GM21723 (cell line): Measurements from ENCODE around the gene RGL1.
A peak's percentile ranks its signal among the peaks of the same experiment; 100 is the strongest.

Experiments
- ATAC-seq: cut with Tn5 transposase; IDR thresholded peaks from one replicate; pipeline ENCODE4 v1.9.1; 2021; ENCODE audit warnings: mild to moderate bottlenecking, moderate library complexity; ENCODE audit not compliant: unreplicated experiment

Gene RGL1

DNA sequence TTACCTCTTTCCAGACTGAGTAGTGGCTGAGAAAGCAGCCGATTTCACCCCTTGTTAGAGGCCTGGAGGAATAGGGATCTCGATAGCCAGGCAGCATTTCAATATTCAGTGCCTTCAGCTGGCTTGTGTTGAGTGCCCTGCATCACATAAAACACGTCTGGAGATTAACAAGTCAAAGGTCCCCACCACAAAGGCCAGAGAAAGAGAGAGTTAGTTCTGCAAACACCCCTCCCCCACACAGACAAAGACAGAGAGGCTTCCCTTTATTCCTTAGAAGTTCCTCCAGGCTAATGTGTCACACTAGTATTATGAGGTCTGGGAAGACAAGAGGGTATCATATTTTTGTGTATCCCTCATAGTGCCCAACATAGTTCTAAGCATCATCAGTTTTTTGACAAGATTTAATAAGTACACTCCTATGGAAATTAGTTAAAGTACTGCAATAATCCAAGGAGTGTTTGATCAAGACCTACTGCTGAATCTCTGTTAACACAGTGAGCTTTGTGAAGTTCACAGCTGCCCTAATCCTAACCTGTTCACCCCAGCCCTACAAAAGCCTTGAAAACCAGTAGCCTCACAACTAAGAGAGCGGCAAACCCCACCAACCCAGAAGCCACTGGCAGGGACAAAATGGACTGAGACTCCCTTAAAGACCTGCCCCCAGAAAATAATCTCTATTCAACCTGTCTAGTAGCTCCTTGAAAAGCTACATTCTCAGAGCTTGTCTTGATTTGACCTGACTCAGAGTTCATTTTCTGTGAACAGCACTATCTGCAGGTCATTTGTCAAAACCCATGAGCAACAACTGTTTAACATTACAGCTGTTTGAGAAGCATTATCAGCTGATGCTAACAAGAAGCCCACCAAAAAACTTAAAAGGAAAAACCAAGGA, 140.8 kb downstream of the RGL1 start:
- ATAC-seq = no peak

DNA sequence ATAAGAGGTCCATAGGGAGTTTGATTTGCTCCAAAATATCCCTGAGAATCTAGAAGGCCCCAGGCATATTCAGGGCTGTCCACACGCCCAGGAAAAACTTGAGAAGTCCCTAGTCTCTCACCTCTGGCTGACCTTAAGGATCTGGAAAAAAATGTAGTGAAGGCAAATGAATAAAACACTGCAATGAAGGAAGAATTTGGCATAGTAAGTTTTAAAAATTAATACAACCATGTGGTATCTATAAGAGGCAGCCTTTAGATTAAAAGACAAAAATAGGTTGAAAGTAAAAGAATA, 141.3 kb downstream of the RGL1 start:
- ATAC-seq = no peak

DNA sequence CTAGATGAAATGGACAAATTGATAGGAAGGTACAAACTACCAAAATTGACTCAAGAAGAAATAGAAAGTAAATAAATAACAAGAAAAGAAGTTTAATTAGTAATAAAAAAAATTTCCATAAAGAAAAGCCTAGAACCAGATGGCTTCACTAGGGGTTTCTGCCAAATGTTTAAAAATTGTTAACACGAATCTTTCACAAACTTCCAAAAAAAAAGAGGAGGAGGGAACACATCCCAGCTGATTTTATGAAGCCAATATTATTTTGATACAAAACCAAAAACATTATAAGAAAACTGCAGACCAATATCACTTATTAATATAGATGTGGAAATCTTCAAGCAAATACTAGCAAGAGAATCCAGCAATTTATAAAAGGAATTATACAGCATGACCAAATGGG, 143.1 kb downstream of the RGL1 start:
- ATAC-seq = no peak

DNA sequence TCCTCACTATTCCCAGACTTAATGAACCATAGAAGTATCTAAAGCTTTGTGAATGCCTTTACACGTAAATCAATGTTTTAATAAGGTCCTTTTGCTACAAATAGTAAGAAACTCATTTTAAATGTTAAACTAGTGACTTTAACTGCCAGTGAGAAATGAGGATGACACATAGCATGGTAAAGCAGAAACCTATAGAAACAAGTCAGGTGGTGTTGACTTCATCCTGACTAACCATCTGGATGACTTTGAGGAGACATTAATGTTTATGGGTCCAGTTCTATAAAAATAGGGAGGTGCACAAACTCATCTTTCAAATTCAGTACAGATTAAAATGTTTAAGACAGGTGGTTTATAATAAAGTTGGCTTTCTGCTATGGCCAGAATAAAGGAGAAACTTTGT, 147.2 kb downstream of the RGL1 start:
- no peak for ATAC-seq

DNA sequence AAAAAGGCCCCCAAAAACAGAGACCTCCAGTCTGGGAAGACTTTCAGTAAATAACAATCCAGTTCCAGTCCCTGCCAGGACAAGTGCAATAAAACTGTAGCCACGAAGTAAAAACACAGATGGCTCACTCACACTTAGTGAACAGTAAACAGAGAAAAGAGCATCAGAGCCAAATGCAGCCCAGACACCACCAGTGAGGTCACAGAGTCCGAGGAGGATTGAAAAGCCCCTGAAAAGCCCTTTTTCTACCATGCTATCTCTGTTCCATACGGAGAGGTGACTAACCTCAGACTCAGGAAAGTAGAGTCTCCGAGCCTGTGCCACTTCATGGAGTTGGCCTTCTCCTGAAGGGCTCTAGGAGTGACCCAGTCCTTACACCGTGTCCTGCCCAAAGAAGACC, 148.1 kb downstream of the RGL1 start:
- no peak for ATAC-seq

DNA sequence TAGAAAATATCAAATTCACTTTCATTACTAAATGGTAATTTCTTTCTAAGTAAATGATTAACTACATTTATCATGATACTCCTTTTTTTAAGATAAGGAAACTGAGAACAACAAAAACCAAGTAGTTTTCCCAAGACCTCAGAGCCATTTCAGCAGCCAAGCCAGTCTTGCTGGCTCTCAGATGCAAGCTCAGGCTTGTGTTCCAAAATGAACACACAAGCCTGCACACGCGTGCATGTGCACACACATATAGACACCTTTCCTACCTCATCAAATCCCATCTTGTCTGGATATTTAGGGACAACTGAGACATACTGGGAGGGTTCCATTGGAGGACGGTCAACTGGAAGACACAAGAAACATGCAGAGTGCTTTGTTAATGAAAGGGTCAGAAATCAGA, 149.6 kb downstream of the RGL1 start:
- no peak for ATAC-seq

DNA sequence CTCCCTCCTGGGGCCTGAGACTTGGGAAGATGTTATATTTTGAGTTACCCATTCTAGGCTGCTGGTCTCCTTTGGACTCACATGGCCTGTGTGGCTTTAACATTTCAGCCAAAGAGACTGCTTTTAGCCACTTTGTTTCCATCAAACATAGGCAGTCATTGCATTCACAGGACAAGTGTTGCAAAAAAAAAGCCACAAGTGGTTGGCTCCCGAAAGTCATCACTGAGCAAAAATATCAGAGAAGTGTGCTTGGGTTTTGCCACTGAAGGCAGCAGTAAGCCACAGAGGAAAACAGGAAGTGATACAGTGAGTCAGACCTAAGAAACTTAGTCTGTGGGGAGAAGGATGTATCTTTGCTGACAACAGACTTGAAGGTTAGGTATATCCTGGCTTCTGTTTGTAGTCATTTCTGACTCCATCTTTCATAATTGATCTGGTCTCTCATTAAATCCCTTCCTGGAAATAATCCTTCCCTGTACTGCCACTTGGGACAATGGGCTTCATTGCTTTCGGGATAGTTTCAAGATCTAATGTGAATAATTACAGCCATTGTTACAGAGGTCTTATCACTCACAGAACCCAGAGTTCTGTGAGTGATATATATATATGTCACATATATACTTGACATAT, 151.8 kb downstream of the RGL1 start:
- peak; percentile 100 for ATAC-seq

DNA sequence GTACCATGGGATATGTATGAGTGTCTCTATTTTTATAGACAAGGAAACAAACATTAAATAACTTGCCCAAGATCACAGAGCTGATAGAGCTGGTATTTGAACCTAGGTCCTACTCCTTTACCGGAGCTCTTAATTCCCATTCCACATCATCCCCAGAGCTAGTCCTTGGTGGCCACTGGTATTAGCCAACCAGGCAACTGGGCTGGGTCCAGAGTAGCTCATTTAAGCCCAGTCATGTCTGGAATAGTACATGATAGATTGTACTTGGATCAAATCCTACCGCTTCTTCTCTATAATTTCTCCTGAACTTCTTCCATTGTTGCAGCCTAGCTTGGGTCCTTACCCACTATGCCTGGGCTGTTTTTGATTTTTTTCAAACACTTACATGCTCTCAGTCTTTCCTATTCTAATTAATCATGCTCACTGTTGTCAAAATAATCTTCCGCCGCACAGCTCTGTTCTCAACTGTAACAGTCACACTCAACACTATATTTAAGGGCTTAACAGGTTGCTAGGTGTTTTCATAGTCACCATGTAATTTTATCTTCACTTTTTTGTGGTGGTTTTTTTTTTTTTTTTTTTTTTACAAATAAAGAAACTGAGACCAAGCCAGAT, 152.4 kb downstream of the RGL1 start:
- ATAC-seq = no peak

DNA sequence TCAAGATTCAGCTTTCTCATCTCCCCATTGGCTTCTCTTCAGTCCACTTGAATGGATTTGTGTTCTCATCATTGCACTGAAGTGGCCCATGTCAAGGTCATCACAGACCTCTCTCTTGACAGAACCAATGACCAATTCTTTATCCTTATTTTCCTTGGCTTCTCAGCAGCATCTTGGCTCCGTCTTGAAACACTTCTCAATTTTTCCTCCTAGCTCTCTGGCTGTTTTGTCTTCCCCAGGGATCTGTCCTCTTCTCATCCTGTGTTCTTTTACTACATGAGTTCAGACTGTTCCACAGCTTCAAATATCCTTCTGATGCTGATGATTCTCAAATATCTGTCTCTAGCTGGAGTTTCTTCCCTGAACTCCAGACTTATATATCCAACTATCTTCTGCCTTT, 154.0 kb downstream of the RGL1 start:
- ATAC-seq = no peak

DNA sequence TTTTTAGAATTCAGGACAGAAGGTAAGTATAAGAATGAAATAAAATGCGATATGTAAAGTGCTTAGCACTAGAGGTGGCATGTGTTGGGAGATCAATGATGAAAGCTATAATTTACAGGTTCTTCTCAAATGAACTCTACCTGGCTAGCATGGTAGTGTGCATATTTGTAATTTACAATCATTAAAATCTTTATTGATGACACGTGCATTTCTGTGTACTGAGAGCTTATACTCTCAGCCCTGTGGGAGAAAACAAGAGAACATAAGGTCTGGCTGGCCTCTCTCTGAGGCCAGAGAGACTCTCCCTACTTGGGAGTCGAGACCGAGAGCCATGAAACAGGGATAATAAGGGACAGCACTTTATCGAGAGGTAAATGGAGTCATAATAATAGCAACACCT, 156.2 kb downstream of the RGL1 start:
- no peak for ATAC-seq

DNA sequence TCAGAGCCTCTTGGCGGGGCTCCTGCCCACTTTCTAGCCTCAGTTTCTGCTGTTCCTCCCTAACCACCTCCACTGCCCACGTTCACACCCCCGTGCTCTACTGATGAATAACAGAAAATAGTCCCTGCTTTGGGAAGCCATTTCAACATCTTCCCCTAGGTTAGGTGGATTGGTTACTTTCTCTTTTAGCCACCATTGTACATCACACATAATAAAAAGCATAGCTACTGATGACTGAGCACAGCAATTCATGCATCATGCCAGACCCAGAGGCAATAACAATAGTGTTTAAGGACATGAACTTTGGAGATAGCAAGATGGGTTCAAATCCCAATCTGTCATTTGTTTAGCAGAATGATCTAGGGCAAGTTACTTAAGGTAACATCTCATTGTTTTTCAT, 158.0 kb downstream of the RGL1 start:
- no peak for ATAC-seq

DNA sequence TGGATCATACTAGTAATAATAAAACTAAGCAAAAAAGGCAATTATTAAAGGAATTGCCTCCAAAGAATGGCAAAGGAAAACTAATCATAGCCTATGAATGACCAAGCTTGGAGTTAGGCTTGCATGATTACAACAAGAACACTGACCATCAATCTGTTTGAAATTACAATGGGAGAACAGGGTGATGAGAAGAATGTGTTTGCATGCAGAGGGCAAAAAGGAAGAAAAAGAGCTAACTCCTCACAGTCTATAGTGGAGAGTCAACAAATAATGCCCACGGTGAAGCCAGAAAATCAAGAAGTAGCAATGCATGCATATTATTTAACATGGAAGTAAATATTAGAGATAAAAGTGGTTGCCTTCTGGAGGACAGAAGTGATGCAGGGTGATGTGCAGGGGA, 160.8 kb downstream of the RGL1 start:
- ATAC-seq = no peak

DNA sequence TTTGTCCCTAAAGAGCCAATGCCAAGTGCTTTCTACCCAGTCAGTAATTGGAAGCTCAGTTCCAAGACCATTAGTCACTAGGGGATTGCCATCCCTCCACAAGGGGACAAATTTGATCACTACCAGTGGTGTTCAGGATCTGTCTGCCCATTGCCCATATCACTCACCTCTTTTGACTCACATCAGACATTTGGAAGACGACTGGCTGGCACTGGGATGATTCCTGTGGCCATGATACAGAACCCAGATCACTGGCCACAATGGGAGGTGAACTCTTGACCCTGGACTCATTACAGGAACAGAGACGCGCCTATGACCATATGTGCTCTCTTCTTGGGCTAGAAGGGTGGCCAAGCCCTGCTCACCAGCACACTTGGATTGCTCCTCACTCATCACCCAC, 161.6 kb downstream of the RGL1 start:
- ATAC-seq = no peak

DNA sequence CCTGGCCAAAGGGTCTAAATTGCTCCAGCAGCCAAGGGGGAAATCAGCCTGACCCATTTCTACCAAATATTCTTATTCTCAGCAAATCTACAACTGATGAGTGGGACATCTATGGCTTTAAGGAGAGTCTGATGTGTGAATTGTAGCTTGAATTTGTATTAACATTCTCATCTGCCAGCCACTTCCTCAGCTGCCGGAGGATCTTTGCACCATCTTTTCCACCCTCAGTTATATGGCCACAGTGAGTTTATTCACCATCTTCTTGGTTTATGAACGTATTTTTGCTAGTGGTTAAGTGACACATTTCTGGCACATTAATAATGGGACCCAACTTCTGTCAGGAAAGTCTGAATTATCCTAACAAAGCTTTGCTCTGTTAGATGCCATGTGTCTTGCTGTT, 163.0 kb downstream of the RGL1 start:
- ATAC-seq = no peak

DNA sequence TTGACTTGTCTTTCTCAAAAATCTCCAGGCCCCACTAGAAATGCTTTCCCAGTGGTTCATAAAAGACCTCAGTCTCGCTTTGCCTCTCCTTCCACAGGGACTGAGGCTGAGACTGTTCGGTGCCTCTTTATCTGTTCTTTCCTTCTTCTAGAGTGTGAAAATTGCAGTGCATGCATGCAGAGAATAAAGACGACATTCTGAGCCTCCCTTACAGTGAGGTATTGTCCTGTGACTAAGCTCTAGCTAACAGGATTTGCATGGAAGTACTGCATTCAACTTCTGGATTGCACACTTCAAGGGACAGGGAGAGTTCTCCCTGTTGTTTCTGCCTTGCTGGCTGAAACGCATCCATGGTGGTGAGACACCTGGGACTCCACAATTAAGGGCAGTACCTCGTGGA, 163.5 kb downstream of the RGL1 start:
- no peak for ATAC-seq

DNA sequence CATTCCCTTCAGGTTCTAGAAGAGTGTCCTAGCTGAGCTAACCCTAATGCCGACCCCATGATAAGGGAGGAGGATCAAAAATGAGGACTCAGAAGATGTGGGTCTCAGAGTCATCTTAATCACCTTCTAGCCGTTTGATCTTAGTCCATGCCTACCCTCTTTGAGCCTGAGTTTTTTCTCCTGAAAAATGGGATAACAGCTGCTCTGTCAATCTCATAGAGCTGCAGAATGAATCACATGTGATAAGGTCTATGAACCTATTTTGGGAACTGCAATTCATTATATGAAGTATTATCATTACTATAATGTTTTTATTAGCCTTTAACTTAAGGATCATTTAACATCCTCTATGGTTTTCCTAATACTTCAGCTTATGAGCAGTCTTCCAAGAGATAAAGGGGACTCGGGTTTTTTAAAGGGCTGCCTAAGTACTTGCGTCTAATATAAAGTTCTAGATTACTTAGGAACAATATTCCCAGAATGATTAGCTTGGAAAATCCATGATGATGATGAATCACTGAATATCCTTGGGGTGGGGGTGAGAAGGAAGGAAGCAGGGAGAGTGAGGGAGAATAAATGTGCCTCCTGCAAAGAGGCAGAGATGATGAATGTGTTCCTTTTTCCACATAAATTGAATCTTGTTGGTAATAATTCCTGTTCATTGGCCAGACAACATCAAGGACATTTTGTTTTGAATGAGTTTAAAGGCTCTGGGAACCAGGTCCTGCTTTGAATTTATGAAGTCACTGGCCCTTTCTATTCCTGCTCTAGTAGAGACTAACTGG, 165.8 kb downstream of the RGL1 start:
- no peak for ATAC-seq

DNA sequence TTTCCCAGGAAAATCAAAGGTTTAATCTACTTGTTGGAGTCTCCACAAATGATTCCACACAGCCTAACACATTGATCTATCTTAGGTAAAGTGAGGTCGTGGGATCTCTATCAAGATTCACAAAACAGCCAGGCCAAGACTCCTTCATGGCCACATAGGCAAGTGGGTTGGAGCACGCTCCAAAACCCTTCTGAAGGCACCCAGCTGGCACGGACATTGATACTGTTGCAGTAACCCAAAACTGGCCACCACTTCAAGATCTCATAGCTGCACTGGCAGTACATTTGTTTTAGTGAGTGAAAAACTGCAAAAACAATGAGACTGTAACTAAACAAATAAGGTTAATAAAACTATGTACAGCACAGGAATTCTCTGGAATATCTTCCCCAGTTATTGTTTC, 170.7 kb downstream of the RGL1 start:
- ATAC-seq = no peak

DNA sequence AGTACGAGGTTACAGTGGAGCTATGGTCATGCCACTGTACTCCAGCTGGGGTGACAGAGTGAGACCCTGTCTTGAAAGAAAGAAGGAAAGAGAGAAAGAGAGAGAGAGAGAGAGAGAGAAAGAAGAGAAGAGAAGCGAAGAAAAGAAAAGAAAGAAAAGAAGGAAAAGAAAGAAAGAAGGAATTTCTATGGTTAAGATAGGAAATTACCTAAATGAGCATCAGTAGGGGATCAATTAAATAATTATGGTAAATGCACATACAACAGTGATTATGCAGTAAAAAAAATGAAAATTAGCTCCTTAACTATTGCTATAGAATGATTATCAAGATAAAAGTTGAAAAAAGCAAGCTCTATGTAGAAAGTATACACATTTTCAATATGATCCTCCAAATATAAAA, 172.8 kb downstream of the RGL1 start:
- ATAC-seq = no peak
